ENCODE results near the gene CEBPA. TPM values are rescaled to one million over a fixed set of nuclear protein-coding genes. Genes with fewer than 3 reads are reported as not detected.

CEBPA gene
- polyA plus RNA-seq, 1 experiment = 0.06 TPM

DNA sequence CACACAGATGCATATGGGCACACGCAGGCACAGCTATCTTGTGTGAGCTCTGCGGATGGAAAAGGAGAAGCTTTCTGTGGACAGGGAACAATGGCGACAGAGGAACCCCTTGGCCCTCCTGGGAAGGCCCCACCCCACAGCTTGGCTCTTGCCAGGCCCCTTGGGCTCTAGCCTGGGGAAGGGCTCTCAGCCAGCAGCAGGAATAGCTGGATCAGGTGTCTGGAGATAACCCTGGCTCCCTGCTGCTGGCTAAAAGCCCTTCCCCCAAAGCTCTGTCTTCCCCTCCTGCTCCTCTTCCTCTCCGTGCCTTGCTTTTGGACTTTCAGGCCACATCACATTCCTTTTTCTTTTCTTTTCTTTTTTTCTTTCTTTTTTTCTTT, 24.3 kb downstream of the CEBPA start:
- POLR2A ChIA-PET = interaction anchor here (0.6 kb wide), 1 partner anchor 163 kb away, joined by 7 read pairs; no protein-coding TSS in a partner anchor
- Histone ChIP-seq H3K9me3 (ENCODE audit: control insufficient read depth, insufficient read depth, low read length) (no peaks in the 10 kb centered on the region; the same call in 1 of the 2 replicates), H3K27me3 (ENCODE audit: control insufficient read depth, insufficient read depth, low read length) (peaks cover 6% of the 10 kb centered on the region), H3K27ac (ENCODE audit: low read depth, low read length) (no peak overlapping the region), H3K4me3 (ENCODE audit: low read depth, low read length) (no peak overlapping the region)
- no peak for DNase-seq (ENCODE audit: low read depth, low spot score)
- CTCF ChIA-PET = interaction anchor here (1.3 kb wide), 2 partner anchors 43 to 153 kb away, joined by 3 to 4 read pairs; no protein-coding TSS in a partner anchor
- TF ChIP-seq, protein P1, sequence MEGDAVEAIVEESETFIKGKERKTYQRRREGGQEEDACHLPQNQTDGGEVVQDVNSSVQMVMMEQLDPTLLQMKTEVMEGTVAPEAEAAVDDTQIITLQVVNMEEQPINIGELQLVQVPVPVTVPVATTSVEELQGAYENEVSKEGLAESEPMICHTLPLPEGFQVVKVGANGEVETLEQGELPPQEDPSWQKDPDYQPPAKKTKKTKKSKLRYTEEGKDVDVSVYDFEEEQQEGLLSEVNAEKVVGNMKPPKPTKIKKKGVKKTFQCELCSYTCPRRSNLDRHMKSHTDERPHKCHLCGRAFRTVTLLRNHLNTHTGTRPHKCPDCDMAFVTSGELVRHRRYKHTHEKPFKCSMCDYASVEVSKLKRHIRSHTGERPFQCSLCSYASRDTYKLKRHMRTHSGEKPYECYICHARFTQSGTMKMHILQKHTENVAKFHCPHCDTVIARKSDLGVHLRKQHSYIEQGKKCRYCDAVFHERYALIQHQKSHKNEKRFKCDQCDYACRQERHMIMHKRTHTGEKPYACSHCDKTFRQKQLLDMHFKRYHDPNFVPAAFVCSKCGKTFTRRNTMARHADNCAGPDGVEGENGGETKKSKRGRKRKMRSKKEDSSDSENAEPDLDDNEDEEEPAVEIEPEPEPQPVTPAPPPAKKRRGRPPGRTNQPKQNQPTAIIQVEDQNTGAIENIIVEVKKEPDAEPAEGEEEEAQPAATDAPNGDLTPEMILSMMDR (IDR thresholded peaks at IDR 0.05; ENCODE audit: low read depth, low read length) = no peak

DNA sequence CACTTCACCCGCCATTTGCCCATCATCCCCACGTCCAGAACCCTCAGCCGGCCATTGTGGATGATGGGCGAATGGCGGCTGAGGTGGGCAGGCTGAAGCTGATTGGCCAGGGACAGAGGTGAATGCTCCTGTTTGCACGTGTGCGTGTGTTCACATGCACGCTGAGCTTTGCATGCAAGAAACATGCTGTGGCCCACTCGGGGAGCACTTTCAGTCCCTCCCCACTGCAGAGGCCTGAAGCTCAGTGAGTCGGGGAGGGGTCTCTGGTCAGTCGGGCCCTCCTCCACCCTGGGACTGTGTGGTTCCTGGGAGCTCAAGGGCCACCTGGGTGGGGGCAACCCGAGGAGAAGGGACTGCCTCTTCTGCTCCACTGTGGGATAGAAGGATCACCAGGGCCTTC, 24.9 kb downstream of the CEBPA start:
- H3K9me3 ChIP-seq (ENCODE audit: control insufficient read depth, insufficient read depth, low read length) = no peaks in the 10 kb centered on the region; the same call in 1 of the 2 replicates
- TF ChIP-seq, protein P1 (IDR thresholded peaks at IDR 0.05; ENCODE audit: low read depth, low read length) = no peak
- ChIA-PET POLR2A (interaction anchor here (0.6 kb wide), 1 partner anchor 163 kb away, joined by 7 read pairs; no protein-coding TSS in a partner anchor), CTCF (interaction anchor here (1.3 kb wide), 1 partner anchor 42 kb away, joined by 3 read pairs; no protein-coding TSS in a partner anchor)
- no peak overlapping the region for H3K4me3 ChIP-seq (ENCODE audit: low read depth, low read length)
- no peak overlapping the region for H3K27ac ChIP-seq (ENCODE audit: low read depth, low read length)
- H3K27me3 ChIP-seq (ENCODE audit: control insufficient read depth, insufficient read depth, low read length) = peaks cover 8% of the 10 kb centered on the region
- DNase-seq (ENCODE audit: low read depth, low spot score) = no peak

DNA sequence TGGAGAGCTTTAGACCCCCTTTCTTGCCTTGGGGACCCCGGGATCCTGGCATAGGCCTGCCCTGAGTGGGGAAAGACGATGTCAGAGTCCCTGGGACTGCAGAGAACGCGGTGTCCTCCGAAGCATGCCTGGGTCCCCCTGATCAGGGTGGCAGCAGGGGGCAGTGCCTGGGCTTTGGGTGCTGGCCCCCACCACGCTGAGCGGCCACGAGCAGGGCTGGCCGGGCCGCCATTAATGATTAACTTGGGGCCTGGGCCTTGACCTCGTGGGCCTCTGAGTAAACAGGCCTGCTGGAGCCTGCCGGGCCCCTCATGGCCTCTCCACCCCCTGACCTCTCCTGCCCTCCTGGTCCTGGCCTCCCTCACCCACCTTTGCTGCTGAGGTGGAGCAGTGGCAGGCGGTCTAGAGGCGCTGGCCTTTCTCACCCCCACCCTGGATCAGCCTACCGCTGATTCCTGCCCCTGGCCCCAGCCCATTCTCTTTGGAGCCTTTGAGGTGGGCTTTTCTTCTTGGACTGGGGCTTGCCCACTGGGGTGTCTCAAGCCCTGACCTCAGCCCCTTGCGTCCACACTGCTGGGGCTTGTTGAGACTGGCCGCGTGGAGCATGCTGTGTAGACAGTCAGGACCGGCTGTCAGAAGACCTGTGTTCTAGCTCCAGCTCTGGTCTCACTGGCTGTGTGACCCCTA, 26.3 kb downstream of the CEBPA start:
- ChIA-PET CTCF (no interaction called here), POLR2A (no interaction called here)
- no peak for DNase-seq (ENCODE audit: low read depth, low spot score)
- Histone ChIP-seq H3K9me3 (ENCODE audit: control insufficient read depth, insufficient read depth, low read length) (no peaks in the 10 kb centered on the region; the same call in 1 of the 2 replicates), H3K27me3 (ENCODE audit: control insufficient read depth, insufficient read depth, low read length) (peaks cover 8% of the 10 kb centered on the region), H3K4me3 (ENCODE audit: low read depth, low read length) (no peak overlapping the region), H3K27ac (ENCODE audit: low read depth, low read length) (no peak overlapping the region)
- TF ChIP-seq, protein P1 (IDR thresholded peaks at IDR 0.05; ENCODE audit: low read depth, low read length) = no peak

DNA sequence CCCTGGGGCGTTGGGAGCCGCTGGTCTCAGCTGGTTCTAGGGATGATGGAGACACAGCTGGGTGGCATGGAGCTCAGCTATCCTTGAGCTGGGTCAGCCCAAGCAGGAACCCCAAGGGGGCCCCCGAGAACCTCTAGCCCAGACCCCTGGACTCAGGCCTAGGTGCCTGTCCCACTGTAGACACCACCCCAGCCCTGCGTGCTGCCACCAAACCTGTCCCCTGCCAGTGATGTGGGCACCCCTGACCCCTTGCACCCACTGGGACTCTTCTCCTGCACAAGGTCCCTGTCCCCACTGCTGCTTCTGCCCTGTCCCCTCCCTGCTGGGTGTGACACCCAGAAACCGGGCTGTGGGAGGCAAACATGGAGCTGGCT, 26.8 kb downstream of the CEBPA start:
- no peak overlapping the region for H3K27ac ChIP-seq (ENCODE audit: low read depth, low read length)
- peaks cover 9% of the 10 kb centered on the region for H3K27me3 ChIP-seq (ENCODE audit: control insufficient read depth, insufficient read depth, low read length)
- TF ChIP-seq, protein P1 (IDR thresholded peaks at IDR 0.05; ENCODE audit: low read depth, low read length) = no peak
- no peak overlapping the region for H3K4me3 ChIP-seq (ENCODE audit: low read depth, low read length)
- no peaks in the 10 kb centered on the region; the same call in 1 of the 2 replicates for H3K9me3 ChIP-seq (ENCODE audit: control insufficient read depth, insufficient read depth, low read length)
- CTCF ChIA-PET = no interaction called here
- POLR2A ChIA-PET = no interaction called here
- no peak for DNase-seq (ENCODE audit: low read depth, low spot score)

Measured in AG04450 (cell line).